ENCODE results near the gene DLEU7.

GRCh38 chr13:50809133-50810090 lies 34.1 kb downstream of the DLEU7 start:
- TF ChIP-seq, protein P1, sequence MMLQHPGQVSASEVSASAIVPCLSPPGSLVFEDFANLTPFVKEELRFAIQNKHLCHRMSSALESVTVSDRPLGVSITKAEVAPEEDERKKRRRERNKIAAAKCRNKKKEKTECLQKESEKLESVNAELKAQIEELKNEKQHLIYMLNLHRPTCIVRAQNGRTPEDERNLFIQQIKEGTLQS (CRISPR knock-in tag; conservative IDR thresholded peaks at IDR 0.05): no peak
- TF ChIP-seq NFYB (CRISPR knock-in tag; conservative IDR thresholded peaks at IDR 0.05; ENCODE audit: low read depth) (no peak), CTCF (IDR thresholded peaks at IDR 0.05) (no peak), ZNF416 (CRISPR knock-in tag; IDR thresholded peaks at IDR 0.05) (no peak), NR2C2 (CRISPR knock-in tag; IDR thresholded peaks at IDR 0.05) (no peak)
- TF ChIP-seq, protein P2, sequence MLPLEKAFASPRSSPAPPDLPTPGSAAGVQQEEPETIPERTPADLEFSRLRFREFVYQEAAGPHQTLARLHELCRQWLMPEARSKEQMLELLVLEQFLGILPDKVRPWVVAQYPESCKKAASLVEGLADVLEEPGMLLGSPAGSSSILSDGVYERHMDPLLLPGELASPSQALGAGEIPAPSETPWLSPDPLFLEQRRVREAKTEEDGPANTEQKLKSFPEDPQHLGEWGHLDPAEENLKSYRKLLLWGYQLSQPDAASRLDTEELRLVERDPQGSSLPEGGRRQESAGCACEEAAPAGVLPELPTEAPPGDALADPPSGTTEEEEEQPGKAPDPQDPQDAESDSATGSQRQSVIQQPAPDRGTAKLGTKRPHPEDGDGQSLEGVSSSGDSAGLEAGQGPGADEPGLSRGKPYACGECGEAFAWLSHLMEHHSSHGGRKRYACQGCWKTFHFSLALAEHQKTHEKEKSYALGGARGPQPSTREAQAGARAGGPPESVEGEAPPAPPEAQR (CRISPR knock-in tag; IDR thresholded peaks at IDR 0.05): no peak
